PC-9 (cell line): ENCODE results near the gene FAM114A1.

Experiments used
- CTCF ChIP-seq: fragments of 200-600 bp; sonication (generic); conservative IDR thresholded peaks from 2 replicates; pipeline ENCODE4 v1.6.1; 2017; ENCODE audit warnings: mixed run types, antibody characterized with exemption, mild to moderate bottlenecking, moderate library complexity
- EZH2 ChIP-seq: fragments of 200-600 bp; sonication (generic); IDR thresholded peaks from 2 replicates; pipeline ENCODE4 v1.8.0; 2017; ENCODE audit warnings: antibody characterized with exemption, low read depth

GRCh38 chr4:38846015-38846414, 21.6 kb upstream of the FAM114A1 start:
- TF ChIP-seq CTCF (no peak), EZH2 (no peak)
